ENCODE data around the gene GALNT10. TPM values are rescaled to one million over a fixed set of nuclear protein-coding genes. Genes with fewer than 3 reads are reported as not detected.

Gene GALNT10
- total and polyA plus RNA-seq, 10 of the 15 experiments (the other 5 are each of a cell fraction or from before 2014, with no cell fraction given): 3.9 to 35.4 (median 15.5) TPM

DNA sequence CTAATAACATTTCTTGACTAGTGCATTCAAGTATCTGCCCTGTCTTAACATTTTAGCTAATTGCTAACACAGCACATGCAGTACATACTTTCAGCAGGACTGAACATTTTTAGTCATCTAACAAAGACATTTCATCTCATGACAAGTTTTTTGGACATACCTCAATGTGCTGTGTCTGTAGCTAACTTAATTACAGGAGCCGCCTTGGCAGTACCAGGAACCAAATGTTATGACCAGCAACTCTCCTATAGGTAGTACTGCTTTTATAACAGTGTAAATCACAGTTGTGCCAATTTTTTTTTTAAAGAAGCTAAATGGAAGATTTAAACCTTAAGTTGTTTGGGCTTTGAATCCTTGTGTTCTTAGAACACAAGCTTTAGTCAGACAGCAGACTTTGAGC lies 155.9 kb downstream of the GALNT10 start (continued):
- no peak for TF ChIP-seq CEBPB (IDR thresholded peaks at IDR 0.05; ENCODE audit: borderline replicate concordance in 1 of 2, low read depth in 2 of 2, low read length in 2 of 2)

GRCh38 chr5:154349626-154350264 lies 159.2 kb downstream of the GALNT10 start:
- Histone ChIP-seq H4K20me1 (ENCODE audit: control insufficient read depth, insufficient read depth) (no peaks in the 10 kb centered on the region), H3K4me2 (ENCODE audit: control insufficient read depth, insufficient read depth) (no peak overlapping the region), H2AFZ (ENCODE audit: control insufficient read depth, low read depth, low read length) (no peak overlapping the region), H3K36me3 (ENCODE audit: control insufficient read depth in 2 of 2, insufficient read depth in 2 of 2, low read length in 1 of 2) (no peaks in the 10 kb centered on the region), H3K9me3 (replicated peaks; ENCODE audit: control insufficient read depth, insufficient read depth, low read length) (no peaks in the 10 kb centered on the region), H3K27me3 (replicated peaks in 1 of 2; ENCODE audit: control insufficient read depth in 2 of 2, insufficient read depth in 2 of 2, low read length in 1 of 2) (no peaks in the 10 kb centered on the region), H3K27ac (ENCODE audit: control insufficient read depth, insufficient read depth) (no peak overlapping the region), H3K9ac (ENCODE audit: control insufficient read depth, insufficient read depth, low read length) (no peak overlapping the region), H3K4me3 (no peak overlapping the region), H3K79me2 (ENCODE audit: control insufficient read depth, insufficient read depth, low read length) (no peaks in the 10 kb centered on the region), H3K4me1 (ENCODE audit: control insufficient read depth, insufficient read depth, low read length) (peaks cover 17% of the 10 kb centered on the region)
- CTCF ChIA-PET: interaction anchor here (1.1 kb wide), 1 partner anchor 55 kb away, joined by 4 read pairs; no protein-coding TSS in a partner anchor
- DNase-seq (ENCODE audit: low read depth, low spot score) (no peak), ATAC-seq (no peak), FAIRE-seq (no peak)
- no peak for TF ChIP-seq TBL1XR1 (IDR thresholded peaks at IDR 0.05; ENCODE audit: low read depth, low read length)
- no peak for TF ChIP-seq PAX5 (IDR thresholded peaks at IDR 0.05; ENCODE audit: borderline replicate concordance, low read depth, low read length)
- TF ChIP-seq RBBP5 (conservative IDR thresholded peaks at IDR 0.05): no peak
- no peak for TF ChIP-seq EP300 (IDR thresholded peaks at IDR 0.05; ENCODE audit: borderline replicate concordance in 1 of 2, control insufficient read depth in 1 of 2, low read depth in 2 of 2, low read length in 2 of 2)
- SMC1A ChIA-PET (ENCODE audit: uncharacterized antibody, unreplicated experiment): no interaction called here
- no TSS peak for BruUV-seq (replicated peaks)
- intact Hi-C loops (cut with micrococcal nuclease; ENCODE audit: unreplicated experiment) (no loop called here), in situ Hi-C loops (cut with MboI) (no loop called here)
- RAD21 ChIA-PET (ENCODE audit: unreplicated experiment): no interaction called here
- WGBS (ENCODE audit: insufficient coverage, insufficient replicate concordance, low lambda C conversion rate, missing lambda C conversion rate): 90% methylated on average over 5 of the region's 5 CpGs
- POLR2A ChIA-PET: no interaction called here

GRCh38 chr5:154351141-154351540 lies 160.6 kb downstream of the GALNT10 start:
- ATAC-seq (no peak), FAIRE-seq (no peak), DNase-seq (ENCODE audit: low read depth, low spot score) (no peak)
- POLR2A ChIA-PET: interaction anchor here (0.7 to 1.0 kb wide), 2 partner anchors 9 to 13 kb away, joined by 3 read pairs; no protein-coding TSS in a partner anchor
- SMC1A ChIA-PET (ENCODE audit: uncharacterized antibody, unreplicated experiment): interaction anchor here (0.8 kb wide), 1 partner anchor 165 kb away, joined by 3 read pairs; no protein-coding TSS in a partner anchor
- Histone ChIP-seq H3K9me3 (replicated peaks; ENCODE audit: control insufficient read depth, insufficient read depth, low read length) (no peaks in the 10 kb centered on the region), H3K36me3 (ENCODE audit: control insufficient read depth in 2 of 2, insufficient read depth in 2 of 2, low read length in 1 of 2) (no peaks in the 10 kb centered on the region), H3K27me3 (replicated peaks in 1 of 2; ENCODE audit: control insufficient read depth in 2 of 2, insufficient read depth in 2 of 2, low read length in 1 of 2) (no peaks in the 10 kb centered on the region), H3K27ac (ENCODE audit: control insufficient read depth, insufficient read depth) (no peak overlapping the region), H3K9ac (ENCODE audit: control insufficient read depth, insufficient read depth, low read length) (no peak overlapping the region), H3K4me3 (no peak overlapping the region), H4K20me1 (ENCODE audit: control insufficient read depth, insufficient read depth) (no peaks in the 10 kb centered on the region), H3K4me1 (ENCODE audit: control insufficient read depth, insufficient read depth, low read length) (peaks cover 8% of the 10 kb centered on the region), H3K4me2 (ENCODE audit: control insufficient read depth, insufficient read depth) (no peak overlapping the region), H3K79me2 (ENCODE audit: control insufficient read depth, insufficient read depth, low read length) (no peaks in the 10 kb centered on the region), H2AFZ (ENCODE audit: control insufficient read depth, low read depth, low read length) (no peak overlapping the region)
- BruUV-seq (replicated peaks): no TSS peak
- CTCF ChIA-PET: interaction anchor here (1.3 kb wide), 2 partner anchors 53 to 154 kb away, joined by 3 read pairs; no protein-coding TSS in a partner anchor
- intact Hi-C loops (cut with micrococcal nuclease; ENCODE audit: unreplicated experiment) (no loop called here), in situ Hi-C loops (cut with MboI) (no loop called here)
- RAD21 ChIA-PET (ENCODE audit: unreplicated experiment): interaction anchor here (1.0 kb wide), 1 partner anchor 34 kb away, joined by 4 read pairs; no protein-coding TSS in a partner anchor
- TF ChIP-seq KLF5 (IDR thresholded peaks at IDR 0.05; ENCODE audit: partially characterized antibody) (no peak), PAX5 (IDR thresholded peaks at IDR 0.05; ENCODE audit: borderline replicate concordance, low read depth, low read length) (no peak), EGR1 (IDR thresholded peaks at IDR 0.05; ENCODE audit: borderline replicate concordance in 1 of 2, low read depth in 2 of 2, low read length in 2 of 2) (no peak), ZBTB40 (IDR thresholded peaks at IDR 0.05; ENCODE audit: borderline replicate concordance) (no peak), LARP7 (IDR thresholded peaks at IDR 0.05) (no peak), CBX3 (IDR thresholded peaks at IDR 0.05; ENCODE audit: borderline replicate concordance, low read depth) (no peak)
